GM23338 (cell line): ENCODE measurements around the gene APOD.
"Not testable (repeated sequence)": the region's sequence is repeated elsewhere in the genome, so short reads cannot be mapped to it uniquely, and the experiment has no call there.

Experiments used
- CREB1 ChIP-seq: fragments of 250-450 bp; sonication (Bioruptor Pico); IDR thresholded peaks from 2 replicates; pipeline ENCODE4 v1.5.0; 2020; ENCODE audit warnings: low read depth, mild to moderate bottlenecking, moderate library complexity
- EZH2 ChIP-seq: fragments of 200-600 bp; sonication (generic); IDR thresholded peaks from one replicate; pipeline ENCODE4 v1.8.0; 2017; ENCODE audit warnings: antibody characterized with exemption, mild to moderate bottlenecking, low read depth; ENCODE audit not compliant: unreplicated experiment
- POLR2AphosphoS5 ChIP-seq: IDR thresholded peaks from 2 replicates; pipeline ENCODE4 v1.6.1; 2016; ENCODE audit warnings: antibody characterized with exemption, low read depth
- ZNF114 ChIP-seq: fragments of 250-450 bp; sonication (Bioruptor Pico); IDR thresholded peaks from 2 replicates; pipeline ENCODE4 v1.5.0; 2020; ENCODE audit warnings: mild to moderate bottlenecking, moderate library complexity
- ZNF331 ChIP-seq: fragments of 250-450 bp; sonication (Bioruptor Pico); IDR thresholded peaks from 2 replicates; pipeline ENCODE4 v1.5.0; 2020; ENCODE audit warnings: low read depth, mild to moderate bottlenecking, moderate library complexity
- TF ChIP-seq, protein P1 (sequence below), 2 experiments: fragments of 200-600 bp in 1 of 2; sonication (generic) in 1 of 2; conservative IDR thresholded peaks; 2 replicates each; pipeline versions ENCODE4 v1.5.1 to v1.6.1; 2016 to 2017; ENCODE audit warnings: antibody characterized with exemption in 2 of 2, low read depth in 2 of 2, mild to moderate bottlenecking in 2 of 2, moderate library complexity in 1 of 2
- TF ChIP-seq, protein P2 (sequence below): IDR thresholded peaks from one replicate; pipeline ENCODE4 v1.6.1; 2018; ENCODE audit warnings: antibody characterized with exemption; ENCODE audit not compliant: unreplicated experiment

DNA sequence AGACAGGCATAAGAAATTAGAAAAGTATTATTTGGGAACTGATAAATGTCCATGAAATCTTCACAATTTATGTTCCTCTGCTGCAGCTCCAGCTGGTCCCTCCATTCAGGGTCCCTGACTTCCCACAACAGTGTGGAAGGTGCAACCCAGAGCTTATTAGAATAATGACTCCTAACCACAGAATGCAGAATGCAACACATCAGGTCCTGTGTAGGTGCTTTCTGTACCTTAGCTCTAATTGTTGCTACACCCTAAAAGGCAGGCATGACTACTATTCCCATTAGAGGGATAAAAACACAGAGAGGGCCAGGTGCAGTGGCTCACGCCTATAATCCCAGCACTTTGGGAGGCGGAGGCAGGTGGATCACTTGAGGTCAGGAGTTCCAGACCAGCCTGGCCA, 6.6 kb upstream of the APOD start:
- TF ChIP-seq, protein P1, sequence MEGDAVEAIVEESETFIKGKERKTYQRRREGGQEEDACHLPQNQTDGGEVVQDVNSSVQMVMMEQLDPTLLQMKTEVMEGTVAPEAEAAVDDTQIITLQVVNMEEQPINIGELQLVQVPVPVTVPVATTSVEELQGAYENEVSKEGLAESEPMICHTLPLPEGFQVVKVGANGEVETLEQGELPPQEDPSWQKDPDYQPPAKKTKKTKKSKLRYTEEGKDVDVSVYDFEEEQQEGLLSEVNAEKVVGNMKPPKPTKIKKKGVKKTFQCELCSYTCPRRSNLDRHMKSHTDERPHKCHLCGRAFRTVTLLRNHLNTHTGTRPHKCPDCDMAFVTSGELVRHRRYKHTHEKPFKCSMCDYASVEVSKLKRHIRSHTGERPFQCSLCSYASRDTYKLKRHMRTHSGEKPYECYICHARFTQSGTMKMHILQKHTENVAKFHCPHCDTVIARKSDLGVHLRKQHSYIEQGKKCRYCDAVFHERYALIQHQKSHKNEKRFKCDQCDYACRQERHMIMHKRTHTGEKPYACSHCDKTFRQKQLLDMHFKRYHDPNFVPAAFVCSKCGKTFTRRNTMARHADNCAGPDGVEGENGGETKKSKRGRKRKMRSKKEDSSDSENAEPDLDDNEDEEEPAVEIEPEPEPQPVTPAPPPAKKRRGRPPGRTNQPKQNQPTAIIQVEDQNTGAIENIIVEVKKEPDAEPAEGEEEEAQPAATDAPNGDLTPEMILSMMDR (conservative IDR thresholded peaks at IDR 0.05; ENCODE audit: low read depth in 2 of 2), result not testable (repeated sequence)
- TF ChIP-seq POLR2AphosphoS5; EZH2; CREB1 (CRISPR knock-in tag); ZNF331 (CRISPR knock-in tag); ZNF114: not testable (repeated sequence)
- TF ChIP-seq, protein P2, sequence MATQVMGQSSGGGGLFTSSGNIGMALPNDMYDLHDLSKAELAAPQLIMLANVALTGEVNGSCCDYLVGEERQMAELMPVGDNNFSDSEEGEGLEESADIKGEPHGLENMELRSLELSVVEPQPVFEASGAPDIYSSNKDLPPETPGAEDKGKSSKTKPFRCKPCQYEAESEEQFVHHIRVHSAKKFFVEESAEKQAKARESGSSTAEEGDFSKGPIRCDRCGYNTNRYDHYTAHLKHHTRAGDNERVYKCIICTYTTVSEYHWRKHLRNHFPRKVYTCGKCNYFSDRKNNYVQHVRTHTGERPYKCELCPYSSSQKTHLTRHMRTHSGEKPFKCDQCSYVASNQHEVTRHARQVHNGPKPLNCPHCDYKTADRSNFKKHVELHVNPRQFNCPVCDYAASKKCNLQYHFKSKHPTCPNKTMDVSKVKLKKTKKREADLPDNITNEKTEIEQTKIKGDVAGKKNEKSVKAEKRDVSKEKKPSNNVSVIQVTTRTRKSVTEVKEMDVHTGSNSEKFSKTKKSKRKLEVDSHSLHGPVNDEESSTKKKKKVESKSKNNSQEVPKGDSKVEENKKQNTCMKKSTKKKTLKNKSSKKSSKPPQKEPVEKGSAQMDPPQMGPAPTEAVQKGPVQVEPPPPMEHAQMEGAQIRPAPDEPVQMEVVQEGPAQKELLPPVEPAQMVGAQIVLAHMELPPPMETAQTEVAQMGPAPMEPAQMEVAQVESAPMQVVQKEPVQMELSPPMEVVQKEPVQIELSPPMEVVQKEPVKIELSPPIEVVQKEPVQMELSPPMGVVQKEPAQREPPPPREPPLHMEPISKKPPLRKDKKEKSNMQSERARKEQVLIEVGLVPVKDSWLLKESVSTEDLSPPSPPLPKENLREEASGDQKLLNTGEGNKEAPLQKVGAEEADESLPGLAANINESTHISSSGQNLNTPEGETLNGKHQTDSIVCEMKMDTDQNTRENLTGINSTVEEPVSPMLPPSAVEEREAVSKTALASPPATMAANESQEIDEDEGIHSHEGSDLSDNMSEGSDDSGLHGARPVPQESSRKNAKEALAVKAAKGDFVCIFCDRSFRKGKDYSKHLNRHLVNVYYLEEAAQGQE, result not testable (repeated sequence)
